ENCODE data around the gene HOXB5.

- TF ChIP-seq, protein P1, sequence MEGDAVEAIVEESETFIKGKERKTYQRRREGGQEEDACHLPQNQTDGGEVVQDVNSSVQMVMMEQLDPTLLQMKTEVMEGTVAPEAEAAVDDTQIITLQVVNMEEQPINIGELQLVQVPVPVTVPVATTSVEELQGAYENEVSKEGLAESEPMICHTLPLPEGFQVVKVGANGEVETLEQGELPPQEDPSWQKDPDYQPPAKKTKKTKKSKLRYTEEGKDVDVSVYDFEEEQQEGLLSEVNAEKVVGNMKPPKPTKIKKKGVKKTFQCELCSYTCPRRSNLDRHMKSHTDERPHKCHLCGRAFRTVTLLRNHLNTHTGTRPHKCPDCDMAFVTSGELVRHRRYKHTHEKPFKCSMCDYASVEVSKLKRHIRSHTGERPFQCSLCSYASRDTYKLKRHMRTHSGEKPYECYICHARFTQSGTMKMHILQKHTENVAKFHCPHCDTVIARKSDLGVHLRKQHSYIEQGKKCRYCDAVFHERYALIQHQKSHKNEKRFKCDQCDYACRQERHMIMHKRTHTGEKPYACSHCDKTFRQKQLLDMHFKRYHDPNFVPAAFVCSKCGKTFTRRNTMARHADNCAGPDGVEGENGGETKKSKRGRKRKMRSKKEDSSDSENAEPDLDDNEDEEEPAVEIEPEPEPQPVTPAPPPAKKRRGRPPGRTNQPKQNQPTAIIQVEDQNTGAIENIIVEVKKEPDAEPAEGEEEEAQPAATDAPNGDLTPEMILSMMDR (IDR thresholded peaks at IDR 0.05; ENCODE audit: low read depth, low read length) = no peak
- no peak for TF ChIP-seq EZH2phosphoT487 (IDR thresholded peaks at IDR 0.05; ENCODE audit: low read depth)
Observed at GRCh38 chr17:48632579-48633265, 39.1 kb upstream of the HOXB5 start.
